ENCODE measurements around the gene FOXE3.

FOXE3 gene

GRCh38 chr1:47415728-47416318, at the start of gene FOXE3:
Gene FOXE3, plus strand, starts transcription at chr1:47416285. Its CDS starts 31 bp downstream, at chr1:47416316.
- no peak for DNase-seq

DNA sequence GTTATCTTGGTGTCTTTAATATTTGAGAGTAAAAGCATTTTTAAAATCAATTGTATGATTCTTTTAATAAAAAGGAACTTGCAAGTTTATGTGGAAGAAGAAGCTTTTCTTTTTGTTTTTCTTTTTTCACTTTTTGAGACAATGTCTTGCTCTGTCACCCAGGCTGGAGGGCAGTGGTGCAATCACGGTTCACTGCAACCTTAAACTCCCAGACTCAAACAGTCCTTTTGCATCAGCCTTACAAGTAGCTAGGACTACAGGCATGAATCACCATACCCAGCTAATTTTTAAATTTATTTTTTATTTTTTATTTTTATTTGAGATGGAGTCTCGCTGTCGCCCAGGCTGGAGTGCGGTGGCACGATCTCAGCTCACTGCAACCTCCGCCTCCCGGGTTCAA, 48.4 kb upstream of the FOXE3 start:
- no peak for DNase-seq

DNA sequence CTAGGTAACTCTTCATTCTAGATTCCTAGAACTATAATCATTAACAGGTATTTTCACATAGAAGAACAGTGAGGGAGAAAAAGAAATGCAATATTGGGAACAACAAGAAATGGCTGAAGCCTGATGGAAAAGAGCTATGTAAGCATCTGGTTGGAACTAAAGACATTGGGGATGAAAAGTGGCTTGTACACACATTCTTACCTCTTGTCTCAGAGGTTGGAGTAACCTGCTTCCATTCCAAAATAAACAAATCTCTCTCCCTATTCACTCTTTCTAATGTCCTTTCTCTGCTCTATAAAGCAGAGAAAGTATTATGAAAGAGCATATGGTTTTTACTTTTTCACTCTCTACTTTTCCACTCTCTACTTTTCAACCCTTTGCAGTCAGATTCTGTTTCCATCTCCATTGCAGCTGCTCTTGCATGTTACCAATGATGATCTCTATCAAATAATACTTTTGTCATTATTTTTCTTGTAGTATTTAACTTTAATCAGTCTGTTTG, 45.0 kb upstream of the FOXE3 start:
- no peak for DNase-seq

DNA sequence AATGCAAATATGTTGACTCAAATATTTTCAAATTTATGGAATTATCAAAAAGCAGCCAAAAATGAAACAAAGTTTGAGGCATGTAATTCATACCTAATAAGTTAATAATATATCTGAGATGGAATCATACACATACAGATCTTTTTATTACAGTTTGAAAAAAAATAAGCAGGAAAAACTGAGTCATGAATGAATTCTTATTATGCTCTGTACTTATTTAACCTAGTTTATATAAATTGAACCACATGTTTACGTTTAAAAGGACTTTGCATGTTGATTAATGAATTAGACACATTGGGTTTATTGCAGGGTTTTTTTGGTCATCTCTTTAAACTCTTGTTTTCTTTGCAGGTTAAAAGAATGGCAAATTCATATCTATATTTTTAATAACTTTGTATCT, 41.6 kb upstream of the FOXE3 start:
- DNase-seq = no peak

GRCh38 chr1:47378147-47378546, 37.9 kb upstream of the FOXE3 start:
- DNase-seq = no peak

- DNase-seq = no peak
These were observed 35.4 kb upstream of the FOXE3 start for GRCh38 chr1:47380699-47381098.

DNA sequence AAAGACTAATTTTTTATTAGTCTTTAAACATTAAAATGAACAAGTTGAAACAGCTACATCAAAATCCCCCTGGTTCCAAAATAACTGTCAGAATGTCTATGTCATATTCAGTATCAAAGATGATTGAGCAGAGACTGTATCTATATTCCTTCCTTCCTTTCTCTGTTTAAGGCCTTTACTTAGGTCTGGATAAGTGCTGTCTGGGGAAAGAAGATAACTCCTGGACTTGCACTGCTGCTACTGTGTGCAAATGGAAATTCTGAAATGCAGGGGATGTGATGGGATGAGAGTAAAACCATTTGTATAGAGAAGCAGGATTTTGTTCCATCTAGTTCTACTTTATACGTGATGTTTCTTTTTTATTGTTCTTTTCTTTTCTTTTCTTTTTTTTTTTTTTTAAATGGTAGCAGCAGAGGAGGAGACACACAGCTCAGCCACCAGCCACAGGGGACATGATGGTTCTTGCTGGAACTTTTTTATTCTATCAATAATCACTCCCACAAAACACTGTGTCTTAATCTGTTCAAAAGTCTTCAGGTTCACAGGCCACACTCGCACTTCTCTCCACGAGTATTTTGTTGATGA, 33.6 kb upstream of the FOXE3 start:
- no peak for DNase-seq

GRCh38 chr1:47384083-47384482, 32.0 kb upstream of the FOXE3 start:
- DNase-seq = no peak

DNA sequence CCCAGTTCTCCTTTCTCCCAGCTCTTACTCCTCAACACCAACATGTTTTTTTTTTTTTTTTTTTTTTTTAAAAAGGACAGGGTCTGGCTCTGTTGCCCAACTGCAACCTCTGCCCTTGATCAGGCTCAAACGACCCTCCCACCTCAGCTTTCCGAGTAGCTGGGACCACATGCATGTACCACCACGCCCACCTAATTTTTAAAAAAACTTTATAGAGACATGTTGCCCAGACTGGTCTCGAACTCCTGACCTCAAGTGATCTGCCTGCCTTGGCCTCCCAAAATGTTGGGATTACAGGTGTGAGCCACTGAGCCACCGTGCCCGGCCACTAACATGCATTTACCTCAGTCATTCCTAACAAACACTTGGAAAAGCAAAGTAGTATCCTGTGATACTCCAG, 31.1 kb upstream of the FOXE3 start:
- DNase-seq = no peak

DNA sequence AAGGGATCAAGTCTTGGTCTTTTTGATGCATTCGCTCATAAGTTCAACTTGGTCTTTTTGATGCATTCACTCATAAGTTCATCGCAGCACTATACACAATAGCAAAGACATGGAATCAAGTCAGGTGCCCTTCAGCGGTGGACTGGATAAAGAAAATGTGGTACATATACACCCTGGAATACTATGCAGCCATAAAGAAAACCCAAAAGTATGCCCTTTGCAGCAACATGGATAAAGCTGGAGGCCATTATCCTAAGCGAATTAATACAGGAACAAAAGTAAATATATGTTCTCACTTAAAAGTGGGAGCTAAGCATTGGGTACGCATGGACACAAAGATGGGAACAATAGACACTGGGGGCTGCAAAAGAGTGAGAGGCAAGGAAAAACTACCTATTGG, 29.8 kb upstream of the FOXE3 start:
- DNase-seq = no peak

DNA sequence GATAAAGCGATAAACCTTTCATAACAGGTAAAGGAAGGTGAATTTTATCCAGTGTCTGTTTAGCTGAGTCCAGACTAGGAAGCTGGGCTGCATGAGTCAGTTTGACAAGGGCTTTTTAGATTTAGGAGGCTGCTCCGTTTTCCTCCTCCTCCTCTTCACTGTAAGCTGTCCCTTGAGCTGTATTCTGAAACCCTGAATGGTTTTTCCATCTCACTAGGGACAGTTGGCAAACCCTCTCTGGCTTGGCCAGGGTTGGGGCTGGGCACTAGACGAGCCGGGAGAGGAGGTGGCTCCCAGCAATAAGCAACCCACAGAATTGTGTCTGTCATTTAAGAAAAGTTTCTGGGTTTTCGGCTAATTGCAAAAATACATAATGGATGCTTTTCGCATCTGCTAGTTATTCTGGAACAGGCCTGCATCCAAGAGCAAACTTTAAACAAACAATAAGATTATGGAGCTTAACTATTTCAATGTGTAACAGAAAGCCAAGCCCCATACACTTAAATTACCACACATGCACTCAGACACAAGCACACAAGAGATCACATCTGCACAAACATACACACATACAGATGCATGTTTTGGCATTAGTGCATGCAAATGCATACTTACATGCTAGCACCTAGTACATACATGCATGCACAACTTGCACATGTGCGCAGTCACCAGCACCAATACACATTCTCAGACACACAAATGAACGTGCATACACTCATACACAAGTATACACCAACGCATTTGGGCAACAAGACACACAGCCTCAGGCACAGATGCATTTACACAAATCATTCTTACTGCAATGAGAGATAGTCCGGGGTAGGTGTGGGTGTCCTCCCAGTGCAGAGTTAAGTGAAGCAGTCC, 27.8 kb upstream of the FOXE3 start:
- no peak for DNase-seq

DNA sequence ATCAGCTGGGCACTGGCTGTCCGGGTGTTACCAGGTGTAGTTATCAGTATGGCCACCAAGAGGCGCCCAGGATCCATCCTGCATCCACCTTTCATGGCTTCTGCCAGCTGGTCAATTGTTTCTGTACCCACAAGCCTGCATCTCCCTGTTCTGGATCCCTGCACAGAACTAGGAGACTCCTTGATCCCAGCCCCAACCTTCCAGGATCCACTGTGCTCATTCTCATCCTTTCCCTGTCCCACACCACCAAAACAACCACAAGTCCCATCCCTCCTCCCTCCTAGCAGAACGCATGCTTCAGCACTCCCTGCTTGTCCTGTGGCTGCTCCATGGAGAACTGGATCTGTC, 27.2 kb upstream of the FOXE3 start:
- peak; percentile 59 for DNase-seq

DNA sequence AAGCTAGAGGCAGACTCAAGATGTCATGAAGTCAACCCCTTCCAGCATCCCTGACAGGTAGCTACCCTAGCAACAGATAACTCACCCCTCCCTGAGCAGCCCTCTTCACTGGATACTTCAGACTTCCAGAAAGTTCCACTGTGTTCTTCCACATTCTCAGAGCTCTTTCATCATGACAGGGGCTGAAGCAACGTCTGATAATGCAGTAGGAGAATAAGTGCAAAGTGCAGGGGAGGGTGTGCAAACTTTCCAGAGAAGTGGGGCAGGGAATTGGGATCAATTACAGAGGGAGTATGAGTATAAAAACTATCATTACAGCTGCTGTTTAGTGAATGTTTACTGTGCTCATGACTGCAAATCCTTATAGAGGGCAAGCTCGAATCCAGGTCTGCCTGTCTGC, 26.4 kb upstream of the FOXE3 start:
- no peak for DNase-seq

- no peak for DNase-seq
These were observed 25.2 kb upstream of the FOXE3 start for GRCh38 chr1:47390843-47391242.

DNA sequence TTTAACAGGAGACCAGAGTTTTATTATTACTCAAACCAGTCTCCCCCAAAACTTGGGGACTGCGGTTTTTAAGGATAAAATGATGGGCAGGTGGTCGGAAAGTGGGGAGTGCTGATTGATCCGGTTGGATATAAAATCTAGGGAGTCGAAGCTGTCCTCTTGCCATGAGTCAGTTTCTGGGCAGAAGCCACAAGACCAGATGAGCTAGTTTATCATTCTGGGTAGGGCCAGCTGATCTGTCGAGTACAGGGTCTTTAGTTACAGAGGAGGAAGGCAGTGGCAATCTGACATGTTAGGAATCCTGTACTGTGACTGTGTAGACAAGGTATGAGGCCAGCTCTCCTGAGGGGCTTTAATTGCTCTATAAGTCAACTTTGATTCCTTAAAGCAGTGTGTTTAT, 22.9 kb upstream of the FOXE3 start:
- no peak for DNase-seq

GRCh38 chr1:47395433-47395832, 20.7 kb upstream of the FOXE3 start:
- DNase-seq = no peak

- DNase-seq = no peak
These were observed 19.4 kb upstream of the FOXE3 start for GRCh38 chr1:47396671-47397196.

DNA sequence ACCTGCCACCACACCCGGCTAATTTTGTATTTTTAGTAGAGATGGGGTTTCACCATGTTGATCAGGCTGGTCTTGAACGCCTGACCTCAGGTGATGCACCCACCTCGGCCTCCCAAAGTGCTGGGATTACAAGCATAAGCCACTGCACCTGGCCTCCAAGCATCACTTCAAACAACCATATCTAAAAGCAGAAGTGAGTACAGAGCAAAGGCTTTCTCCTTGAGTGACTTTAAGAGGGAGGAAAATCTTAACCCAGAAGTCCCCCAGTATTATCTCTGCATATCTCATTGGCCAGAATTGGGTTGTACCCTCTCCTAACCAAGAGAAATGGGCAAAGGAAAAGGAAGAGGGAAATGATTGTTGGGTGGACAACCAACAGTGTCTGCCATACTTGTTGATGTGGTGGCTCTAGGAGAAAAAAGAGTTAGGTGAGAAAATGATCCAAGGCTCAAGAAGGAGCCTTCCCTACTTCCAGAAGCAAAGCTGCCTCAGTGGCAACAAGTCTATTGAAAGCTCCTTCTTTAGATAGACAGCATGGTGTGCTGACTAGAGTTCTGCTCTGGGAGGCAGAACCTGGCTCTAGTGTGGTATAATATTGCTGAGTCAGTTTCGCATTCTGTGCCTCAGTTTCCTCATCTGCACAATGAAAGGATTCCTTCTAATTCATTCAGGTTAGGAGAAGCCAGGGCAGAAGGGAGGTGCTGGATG, 16.8 kb upstream of the FOXE3 start:
- no peak for DNase-seq

DNA sequence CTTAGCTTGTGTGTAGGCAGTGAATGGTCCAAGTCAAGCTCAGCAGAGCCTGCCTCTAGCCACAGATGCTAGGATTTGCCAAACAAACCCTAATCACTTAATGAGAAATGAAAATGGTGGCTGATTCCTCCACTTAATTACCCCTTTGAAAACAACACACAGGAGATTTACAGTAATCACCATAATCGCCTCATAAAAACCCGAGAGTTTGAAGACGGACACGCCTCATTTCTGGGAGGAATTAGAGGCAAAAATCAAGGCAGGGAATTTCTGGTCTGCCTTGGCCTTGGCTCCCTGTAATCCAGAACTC, 16.3 kb upstream of the FOXE3 start:
- DNase-seq = no peak

GRCh38 chr1:47401761-47402160, 14.3 kb upstream of the FOXE3 start:
- no peak for DNase-seq

DNA sequence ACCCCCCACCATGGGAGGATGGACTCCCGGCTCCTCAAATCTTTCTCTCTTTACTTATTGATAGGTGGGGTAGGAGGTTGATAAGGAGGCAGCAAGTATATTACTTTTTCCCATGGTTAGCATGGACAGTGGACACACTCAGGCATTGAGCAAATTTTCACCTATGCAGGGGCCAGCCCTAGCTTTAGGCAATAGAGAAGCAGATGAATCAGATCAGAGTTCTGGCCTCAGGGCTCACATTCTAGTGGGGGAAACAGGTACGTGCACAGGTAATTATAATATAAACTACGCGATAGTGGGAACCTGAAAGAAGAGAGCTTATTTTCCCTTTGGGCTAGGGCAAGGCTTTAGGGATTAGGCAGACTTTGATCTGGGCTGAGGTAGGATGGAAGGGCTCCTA, 13.5 kb upstream of the FOXE3 start:
- DNase-seq = no peak

DNA sequence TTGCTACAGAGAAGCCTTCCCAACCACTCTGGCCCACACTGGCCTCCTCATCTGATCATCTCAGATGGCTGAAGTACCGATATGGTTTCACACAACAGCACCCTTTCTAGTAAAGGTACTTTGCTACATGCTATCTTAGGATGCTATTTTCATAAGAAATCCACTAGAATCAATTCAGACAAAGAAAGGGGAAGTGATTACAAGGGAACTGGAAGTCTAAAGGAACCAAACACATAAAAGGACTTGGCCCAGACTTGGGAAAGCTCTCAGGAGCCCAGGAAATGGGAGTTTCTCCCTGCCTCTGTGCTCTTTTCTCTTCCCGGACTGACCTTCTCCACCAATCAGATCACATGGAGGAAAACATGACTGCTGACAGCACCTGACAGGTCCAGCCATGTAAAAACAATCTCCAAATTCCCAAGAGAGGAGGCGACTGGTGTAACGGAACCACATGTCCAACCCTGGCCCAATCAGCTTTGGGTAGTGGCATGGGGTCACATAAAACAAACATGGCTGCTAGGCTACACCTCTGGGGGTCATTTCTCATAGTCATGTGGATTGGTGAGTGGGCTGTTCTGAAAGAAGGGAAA, 12.7 kb upstream of the FOXE3 start:
- no peak for DNase-seq

GRCh38 chr1:47405697-47406096, 10.4 kb upstream of the FOXE3 start:
- no peak for DNase-seq
